Fibroblast of skin of right biceps (primary cell): Measurements from ENCODE around the gene MSI2.

ENCODE experiments used
- DNase-seq: peaks from one replicate; pipeline ENCODE4 v3.0.0-alpha.2; 2013

MSI2 gene

DNA sequence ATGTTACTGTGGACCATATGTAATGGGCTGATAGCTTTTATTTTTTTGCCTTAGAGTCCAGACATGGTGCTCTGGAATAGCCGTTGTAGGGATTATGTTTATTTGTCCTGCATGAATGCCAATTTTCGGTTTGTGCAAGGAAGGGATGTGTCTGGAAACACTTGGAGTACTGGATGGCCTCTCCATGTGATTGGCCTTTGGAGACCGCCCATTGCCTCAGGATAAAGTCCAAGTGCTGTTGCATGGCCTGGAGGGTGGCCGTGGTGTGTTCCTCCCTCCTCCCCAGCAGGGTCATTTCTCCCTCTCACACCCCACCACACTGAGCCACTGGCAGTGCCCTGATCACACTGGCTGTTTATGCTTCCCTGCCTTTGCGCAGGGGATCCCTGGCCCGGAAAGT is 93.9 kb downstream of the MSI2 start:
- no peak for DNase-seq

DNA sequence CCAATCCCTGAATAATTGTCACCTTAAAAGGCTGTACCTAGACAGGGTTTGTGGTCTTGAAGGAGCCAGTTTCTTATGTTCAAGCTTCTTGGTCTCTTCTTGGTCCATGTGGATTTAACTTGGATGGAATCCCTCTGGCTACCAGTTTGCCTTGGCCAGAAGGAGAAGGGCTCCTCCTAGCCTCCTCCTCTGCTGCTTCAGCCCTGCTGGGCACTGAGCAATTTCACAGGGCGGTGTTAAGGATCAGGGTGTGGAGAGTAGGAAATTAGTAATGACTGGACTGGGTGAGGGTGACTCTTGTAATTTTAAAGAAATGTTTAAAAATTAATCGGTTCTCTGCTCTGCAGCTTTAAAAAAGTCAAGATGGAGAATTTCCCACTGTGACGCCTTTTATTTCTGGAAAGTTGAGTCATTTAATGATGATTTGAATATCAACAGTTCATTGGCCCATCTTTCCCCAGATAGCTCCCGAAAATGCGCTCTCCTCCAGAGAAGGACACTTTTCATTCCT is 96.4 kb downstream of the MSI2 start:
- DNase-seq: no peak

- DNase-seq: no peak
These were observed 98.3 kb downstream of the MSI2 start for GRCh38 chr17:57354673-57355072.

DNA sequence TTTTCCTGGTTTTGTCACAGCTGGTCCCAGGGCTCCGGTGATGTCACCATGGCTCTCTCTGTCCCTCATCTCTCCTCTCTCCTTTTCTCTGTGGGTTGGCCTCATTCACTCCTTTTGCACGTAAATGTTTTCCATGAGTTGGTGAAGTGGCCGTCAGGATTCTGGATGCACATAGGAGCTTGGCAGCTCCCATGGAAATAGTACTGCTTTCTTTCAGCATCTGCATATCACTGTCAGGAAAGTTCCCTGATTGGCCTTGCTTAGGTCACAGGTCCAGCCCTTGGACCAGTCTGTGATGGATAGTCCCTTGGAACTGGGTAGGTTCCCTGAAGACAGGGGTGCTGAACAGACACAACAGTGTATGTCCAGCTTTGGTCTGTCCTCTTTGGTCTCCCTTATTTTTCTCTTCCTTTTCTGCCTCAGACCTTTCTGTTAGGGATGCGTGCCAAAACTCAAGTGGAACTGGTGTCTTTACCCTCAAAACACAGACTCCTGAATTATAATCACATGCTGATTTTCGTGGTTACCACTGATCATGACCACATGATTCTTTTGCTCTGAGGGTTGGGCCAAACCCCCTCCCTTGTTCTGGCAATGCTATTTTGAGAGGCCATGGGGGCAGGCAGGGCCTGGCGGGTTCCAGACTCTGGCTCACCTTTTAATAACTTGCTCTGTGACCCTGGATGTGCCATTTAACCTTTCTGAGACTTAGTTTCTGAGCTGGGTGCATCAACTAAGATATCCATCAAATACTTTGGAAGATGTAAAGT is 99.0 kb downstream of the MSI2 start:
- no peak for DNase-seq

DNA sequence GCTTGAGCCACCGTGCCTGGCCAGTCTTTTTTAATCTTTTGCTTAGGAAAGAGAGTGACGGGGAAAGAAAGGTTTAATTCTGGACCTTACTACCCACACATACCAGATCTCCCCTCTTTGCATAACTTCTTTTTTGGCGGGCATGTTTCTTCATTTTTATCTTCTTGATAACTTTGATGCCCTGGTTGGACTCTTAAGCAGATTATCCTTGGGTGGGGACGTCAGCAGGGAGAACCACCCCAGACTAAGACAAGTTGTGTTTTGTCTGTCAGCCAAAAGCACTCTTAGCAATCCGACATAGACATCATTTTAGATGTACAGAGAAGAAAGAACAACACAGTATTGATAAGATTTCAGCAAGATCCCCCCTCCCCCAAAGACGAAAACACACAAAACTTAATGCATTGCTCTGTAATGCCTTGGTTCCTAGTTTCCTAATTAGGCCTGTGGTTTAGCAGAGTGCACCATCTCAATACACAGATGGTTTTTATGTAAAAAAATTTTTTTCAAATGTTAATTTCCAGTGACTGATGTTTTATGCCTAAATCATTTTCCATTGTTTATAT is 99.9 kb downstream of the MSI2 start:
- DNase-seq: no peak

- DNase-seq: no peak
These were observed 100.5 kb downstream of the MSI2 start for GRCh38 chr17:57356719-57357391.

DNA sequence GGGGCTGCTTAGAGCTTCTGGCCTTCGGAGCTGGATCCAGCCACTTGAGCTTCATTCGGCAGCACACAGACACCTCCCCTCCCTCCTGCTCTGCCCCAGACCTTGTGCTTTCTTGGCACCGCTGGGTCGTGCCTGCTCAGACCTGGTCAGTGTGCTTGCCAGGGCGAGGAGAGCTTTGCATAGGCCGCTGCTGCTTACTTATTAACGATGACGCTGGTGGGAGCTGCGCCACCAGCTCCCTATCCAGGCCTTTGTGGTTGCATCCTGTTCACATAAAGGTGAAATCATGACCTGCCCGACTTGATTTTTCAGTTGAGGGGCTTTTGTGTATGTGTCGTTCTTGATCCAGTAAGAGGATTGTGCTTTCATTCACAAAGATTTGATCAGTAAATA is 101.1 kb downstream of the MSI2 start:
- DNase-seq: no peak

DNA sequence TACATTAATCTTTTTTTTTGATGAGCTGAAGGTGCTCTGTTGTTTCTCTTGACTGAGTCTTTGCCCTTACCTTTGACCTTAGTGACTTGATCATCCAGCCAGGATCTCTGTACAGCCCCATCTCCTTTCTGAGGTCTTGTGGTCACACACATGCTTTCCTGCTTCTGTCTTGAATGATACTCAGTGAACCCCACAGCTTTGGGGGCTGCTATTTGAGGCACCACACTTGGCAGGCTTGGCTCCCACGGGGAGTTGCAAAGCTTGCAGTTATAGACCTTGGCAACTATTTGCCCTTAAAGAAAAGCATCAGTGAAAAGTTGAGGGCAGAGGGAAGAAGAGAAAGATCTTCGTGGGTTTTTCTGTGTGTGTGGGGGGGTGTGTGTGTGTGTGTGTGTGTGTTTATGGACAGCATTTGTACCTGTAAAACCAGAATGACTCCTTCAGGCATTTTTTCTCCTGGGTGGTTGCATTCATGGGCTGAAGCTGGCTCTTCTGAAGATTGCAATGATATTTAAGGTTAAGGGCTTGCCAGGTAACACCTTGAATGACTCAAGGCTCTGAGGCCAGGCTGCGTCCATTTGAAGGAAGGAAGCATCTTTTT is 101.6 kb downstream of the MSI2 start:
- no peak for DNase-seq

- no peak for DNase-seq
These were observed 103.9 kb downstream of the MSI2 start for GRCh38 chr17:57360266-57360665.

DNA sequence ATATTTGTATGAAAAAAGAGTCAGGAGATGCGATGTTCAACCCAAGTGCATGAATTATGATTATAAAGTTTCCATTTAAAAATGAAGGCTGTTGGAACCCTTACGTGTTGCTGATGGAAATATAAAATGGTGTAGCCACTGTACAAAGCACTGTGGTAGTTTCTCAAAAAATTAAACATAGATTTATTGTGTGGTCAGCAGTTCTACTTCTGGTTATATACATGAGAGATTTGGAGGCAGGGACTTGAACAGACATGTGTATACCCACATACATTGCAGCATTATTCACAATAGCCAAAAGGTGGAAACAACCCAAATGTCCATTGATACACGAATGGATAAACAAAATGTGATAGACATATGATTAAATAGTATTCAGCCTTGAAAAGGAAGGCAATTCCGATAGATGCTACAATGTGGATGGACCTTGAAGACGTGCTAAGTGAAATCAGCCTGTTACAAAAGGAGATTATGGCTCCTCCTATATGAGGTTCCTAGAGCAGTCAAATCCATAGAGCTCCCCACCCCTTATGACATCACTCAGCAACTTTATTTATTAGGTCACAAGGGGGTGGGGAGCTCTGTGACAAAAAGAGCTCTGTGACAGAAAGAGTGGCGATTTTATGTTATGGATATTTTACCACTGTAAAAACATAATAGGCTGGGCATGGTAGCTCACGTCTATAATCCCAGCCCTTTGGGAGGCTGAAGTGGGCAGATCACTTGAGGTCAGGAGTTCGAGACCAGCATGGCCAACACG is 106.7 kb downstream of the MSI2 start:
- DNase-seq: no peak

DNA sequence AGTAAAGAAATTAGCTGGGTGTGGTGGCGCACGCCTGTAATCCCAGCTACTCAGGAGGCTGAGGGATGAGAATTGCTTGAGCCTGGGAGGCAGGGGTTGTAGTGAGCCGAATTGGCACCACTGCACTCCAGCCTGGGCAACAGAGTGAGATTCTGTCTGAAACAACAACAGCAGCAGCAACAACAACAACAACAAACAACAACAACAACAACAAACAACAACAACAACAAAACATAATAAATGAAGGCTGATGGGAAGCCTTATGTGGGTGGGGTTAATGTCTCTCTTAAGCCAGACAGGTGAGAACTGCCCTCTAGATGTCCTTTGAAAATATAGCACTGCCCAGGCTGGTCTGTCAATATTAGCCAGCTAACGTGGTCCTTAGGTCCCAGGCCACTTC is 107.3 kb downstream of the MSI2 start:
- DNase-seq: no peak

DNA sequence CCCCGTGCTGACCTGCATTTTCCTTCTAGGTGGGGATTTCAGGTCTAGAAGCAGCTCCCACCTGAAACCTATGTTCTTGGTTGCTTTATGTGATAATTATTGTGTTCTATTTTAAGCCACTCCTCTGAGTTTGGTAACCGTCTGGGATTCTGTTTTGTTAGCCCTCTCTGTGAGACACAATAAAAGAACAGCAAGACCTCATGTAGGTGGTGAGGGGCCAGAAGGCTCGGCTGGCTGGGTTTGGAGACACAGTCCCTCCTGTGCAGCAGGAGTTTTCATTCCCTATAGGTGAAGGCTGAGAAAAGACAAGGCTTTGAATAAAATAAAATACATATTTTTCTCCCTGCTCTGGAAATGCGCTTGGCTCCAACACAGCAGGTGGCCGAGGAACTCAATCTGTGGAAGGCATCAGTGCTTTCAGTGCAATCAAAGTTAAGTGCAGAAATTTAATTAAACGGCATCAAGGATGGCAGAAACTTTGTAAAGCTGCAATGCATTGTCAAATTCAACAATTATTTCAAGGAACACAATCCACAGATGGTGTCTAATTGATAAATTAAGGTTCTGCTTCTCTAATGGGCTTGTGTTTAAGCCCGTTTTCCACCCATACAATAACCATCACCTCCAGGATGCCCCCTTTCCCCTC is 107.8 kb downstream of the MSI2 start:
- no peak for DNase-seq

GRCh38 chr17:57365420-57365819 is 109.1 kb downstream of the MSI2 start:
- no peak for DNase-seq

GRCh38 chr17:57366177-57366557 is 109.8 kb downstream of the MSI2 start:
- no peak for DNase-seq

GRCh38 chr17:57366558-57367351 is 110.4 kb downstream of the MSI2 start:
- DNase-seq: no peak

GRCh38 chr17:57368637-57369336 is 112.5 kb downstream of the MSI2 start:
- no peak for DNase-seq

DNA sequence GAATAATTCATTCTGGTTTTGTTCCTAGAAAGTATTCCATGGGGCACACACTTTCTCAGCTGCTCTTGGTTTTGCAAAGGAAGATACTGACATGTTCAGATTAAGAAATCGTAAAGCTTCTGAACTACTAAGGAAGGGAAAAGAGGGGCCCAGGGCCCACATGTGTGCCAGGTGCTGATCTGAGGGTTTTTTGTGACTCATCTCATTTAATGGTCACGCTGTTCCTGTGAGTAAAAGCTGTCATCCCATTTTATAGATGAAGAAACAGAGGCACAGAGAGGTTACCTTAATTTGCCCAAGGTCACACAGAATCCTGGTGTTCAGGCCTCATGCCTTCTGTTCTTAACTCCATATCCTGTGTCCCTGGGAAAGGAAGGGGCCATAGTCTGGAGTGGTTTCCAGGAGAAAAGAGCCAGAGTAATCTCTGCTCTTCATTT is 113.2 kb downstream of the MSI2 start:
- DNase-seq: no peak

DNA sequence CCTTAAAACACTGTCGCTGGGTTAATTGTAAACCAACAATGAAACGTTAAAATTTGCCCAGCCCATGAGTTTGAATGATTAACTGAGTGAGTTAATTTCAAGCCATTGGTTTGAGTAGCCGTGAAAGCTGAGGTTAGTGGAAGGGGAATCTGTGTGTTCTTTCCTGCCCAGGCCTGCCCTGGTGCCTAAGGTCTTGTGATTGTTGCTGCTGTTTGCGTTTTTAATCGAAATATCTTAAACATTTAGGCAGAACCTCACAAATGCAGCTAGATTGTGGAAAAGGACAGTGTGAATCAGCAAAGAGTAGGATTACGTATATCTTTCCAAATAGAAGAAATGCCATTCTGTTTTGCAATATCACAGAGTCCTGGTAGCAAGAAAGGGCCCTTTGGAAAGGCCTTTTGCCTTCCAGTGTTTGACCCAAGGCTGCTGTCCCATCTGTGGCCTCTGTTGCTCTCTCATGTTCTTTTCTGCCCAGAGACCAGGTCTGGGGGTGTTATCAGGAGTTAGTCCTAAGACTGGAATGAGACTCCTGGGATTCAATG is 113.8 kb downstream of the MSI2 start:
- DNase-seq: peak; percentile 54

- no peak for DNase-seq
These were observed 114.3 kb downstream of the MSI2 start for GRCh38 chr17:57370619-57371018.

GRCh38 chr17:57372156-57372555 is 115.8 kb downstream of the MSI2 start:
- DNase-seq: peak; percentile 35

GRCh38 chr17:57373048-57373447 is 116.7 kb downstream of the MSI2 start:
- DNase-seq: no peak
